ENCODE measurements around the gene NSMCE1. TPM values are rescaled to one million over a fixed set of nuclear protein-coding genes. Genes with fewer than 3 reads are reported as not detected.
A peak's percentile ranks its signal among the peaks of the same experiment; 100 is the strongest.

NSMCE1 gene
- polyA plus RNA-seq, 1 donor: 61.5 TPM

DNA sequence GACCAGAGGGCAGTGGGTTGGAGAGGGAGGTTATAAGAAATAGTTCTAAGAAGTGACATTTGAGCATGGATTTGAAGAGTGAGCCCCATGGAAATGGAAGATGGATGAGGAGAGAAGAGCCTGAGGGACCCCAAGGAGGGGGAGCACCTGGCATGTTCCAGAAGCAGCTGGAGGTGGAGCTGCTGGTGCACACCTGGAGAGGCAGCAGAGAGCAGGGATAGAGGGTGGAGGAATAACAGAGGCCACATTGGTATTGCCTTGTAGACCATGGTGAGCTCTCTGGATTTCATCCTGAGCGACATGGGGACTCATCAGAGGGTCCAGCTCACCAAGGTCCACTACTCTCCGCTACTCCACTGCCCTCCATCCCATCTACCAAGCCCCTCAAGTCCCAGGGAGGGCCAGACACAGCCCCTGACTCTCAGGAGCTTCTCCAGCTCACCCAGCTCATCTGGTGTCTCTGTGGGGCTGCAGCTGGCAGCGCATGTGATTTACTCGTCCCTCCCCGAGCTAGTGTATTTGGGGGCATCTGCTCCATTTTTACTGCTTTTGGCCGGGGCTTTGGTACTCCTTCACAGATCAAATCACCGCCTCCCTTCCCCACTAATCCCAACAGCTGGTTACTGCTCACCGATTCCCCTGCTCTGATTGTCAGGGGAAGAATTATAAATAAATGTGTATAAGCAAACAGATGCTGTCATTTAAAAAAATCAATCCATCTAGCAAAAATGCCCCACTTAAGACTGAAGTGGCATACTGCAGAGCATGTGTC, 87.4 kb downstream of the NSMCE1 start:
- Histone ChIP-seq H3K27ac (ENCODE audit: low read length) (no peak overlapping the region), H3K4me3 (ENCODE audit: low read length) (no peak overlapping the region), H3K36me3 (ENCODE audit: control insufficient read depth, insufficient read depth, low read length) (no peaks in the 10 kb centered on the region), H3K4me1 (ENCODE audit: control insufficient read depth, insufficient read depth, low read length) (no peaks in the 10 kb centered on the region), H3K9me3 (ENCODE audit: control insufficient read depth, low read depth, low read length) (no peaks in the 10 kb centered on the region), H3K27me3 (ENCODE audit: control insufficient read depth, insufficient read depth, low read length) (no peaks in the 10 kb centered on the region)
- no CpG with 5 or more reads among the region's 8 CpGs for WGBS (ENCODE audit: insufficient coverage, low lambda C conversion rate)
- DNase-seq: no peak

- Histone ChIP-seq H3K9me3 (ENCODE audit: control insufficient read depth, low read depth, low read length) (no peaks in the 10 kb centered on the region), H3K36me3 (ENCODE audit: control insufficient read depth, insufficient read depth, low read length) (no peaks in the 10 kb centered on the region), H3K4me1 (ENCODE audit: control insufficient read depth, insufficient read depth, low read length) (peaks cover under 1% of the 10 kb centered on the region), H3K4me3 (ENCODE audit: low read length) (no peak overlapping the region), H3K27ac (ENCODE audit: low read length) (no peak overlapping the region), H3K27me3 (ENCODE audit: control insufficient read depth, insufficient read depth, low read length) (no peaks in the 10 kb centered on the region)
- peak; percentile 75 to 77 for DNase-seq
- WGBS (ENCODE audit: insufficient coverage, low lambda C conversion rate): no CpG with 5 or more reads among the region's 13 CpGs
These were observed 89.0 kb downstream of the NSMCE1 start for GRCh38 chr16:27179500-27180072.

- H3K36me3 ChIP-seq (ENCODE audit: control insufficient read depth, insufficient read depth, low read length): no peaks in the 10 kb centered on the region
- H3K27ac ChIP-seq (ENCODE audit: low read length): no peak overlapping the region
- WGBS (ENCODE audit: insufficient coverage, low lambda C conversion rate): 89% methylated on average over 6 of the region's 13 CpGs
- H3K27me3 ChIP-seq (ENCODE audit: control insufficient read depth, insufficient read depth, low read length): no peaks in the 10 kb centered on the region
- no peaks in the 10 kb centered on the region for H3K9me3 ChIP-seq (ENCODE audit: control insufficient read depth, low read depth, low read length)
- peaks cover 5% of the 10 kb centered on the region for H3K4me1 ChIP-seq (ENCODE audit: control insufficient read depth, insufficient read depth, low read length)
- DNase-seq: no peak
- no peak overlapping the region for H3K4me3 ChIP-seq (ENCODE audit: low read length)
These were observed 91.4 kb downstream of the NSMCE1 start for GRCh38 chr16:27177031-27177774.

DNA sequence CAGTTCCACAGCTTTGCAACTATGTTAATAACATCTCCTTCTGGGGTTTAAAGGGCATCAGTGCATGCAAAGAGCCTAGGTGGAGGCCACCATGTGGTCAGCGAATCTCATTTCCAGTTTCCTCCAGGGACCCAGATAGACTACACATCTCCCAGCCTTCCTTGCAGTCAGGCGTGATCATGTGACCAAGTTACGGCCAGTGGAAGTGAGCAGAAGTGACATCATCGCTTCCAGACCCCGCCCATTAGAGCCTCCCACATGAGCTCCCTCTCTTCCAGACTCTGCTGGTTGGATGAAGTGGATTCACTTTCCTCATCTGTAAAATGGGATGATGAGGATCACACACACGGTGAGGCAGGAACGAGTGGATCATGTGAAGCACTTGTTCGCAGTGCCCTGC, 92.7 kb downstream of the NSMCE1 start:
- H3K36me3 ChIP-seq (ENCODE audit: control insufficient read depth, insufficient read depth, low read length): no peaks in the 10 kb centered on the region

More for the DNA sequence above, 92.7 kb downstream of the NSMCE1 start:
- Histone ChIP-seq H3K4me1 (ENCODE audit: control insufficient read depth, insufficient read depth, low read length) (peaks cover 5% of the 10 kb centered on the region), H3K9me3 (ENCODE audit: control insufficient read depth, low read depth, low read length) (no peaks in the 10 kb centered on the region), H3K27ac (ENCODE audit: low read length) (no peak overlapping the region), H3K27me3 (ENCODE audit: control insufficient read depth, insufficient read depth, low read length) (no peaks in the 10 kb centered on the region), H3K4me3 (ENCODE audit: low read length) (no peak overlapping the region)
- WGBS (ENCODE audit: insufficient coverage, low lambda C conversion rate): no CpG with 5 or more reads among the region's 8 CpGs
- no peak for DNase-seq

Other genes with a start within 250 kb of the NSMCE1 start
- gene C16orf82, start 201.8 kb downstream of the NSMCE1 start, polyA plus RNA-seq: not detected
- 32.1 TPM for gene KDM8, start 65.2 kb downstream of the NSMCE1 start, polyA plus RNA-seq
- 50.6 TPM for gene IL4R, start 45.2 kb upstream of the NSMCE1 start, polyA plus RNA-seq
- gene IL21R, start 133.4 kb upstream of the NSMCE1 start, polyA plus RNA-seq: 0.39 TPM